ENCODE measurements around the gene GAGE12E.
"Not testable (repeated sequence)": the region's sequence is repeated elsewhere in the genome, so short reads cannot be mapped to it uniquely, and the experiment has no call there.

Gene GAGE12E

GRCh38 chrX:49590488-49590887 is 39.4 kb downstream of the GAGE12E start:
- H3K9me3 ChIP-seq (ENCODE audit: control insufficient read depth in 1 of 2, low read length in 2 of 2); H3K36me3 ChIP-seq (ENCODE audit: control insufficient read depth in 1 of 2, insufficient read depth in 2 of 2, low read length in 2 of 2); H3K4me1 ChIP-seq (ENCODE audit: control insufficient read depth in 1 of 2, insufficient read depth in 2 of 2, low read length in 2 of 2); H3K27ac ChIP-seq (ENCODE audit: low read depth, low read length); H3K4me3 ChIP-seq (ENCODE audit: low read depth in 1 of 2, low read length in 2 of 2); H3K9ac ChIP-seq (ENCODE audit: low read depth in 1 of 2, low read length in 2 of 2); H3K27me3 ChIP-seq (ENCODE audit: control insufficient read depth in 1 of 2, insufficient read depth in 2 of 2, low read length in 2 of 2): not testable (repeated sequence)

GRCh38 chrX:49598720-49599119 is 47.6 kb downstream of the GAGE12E start, which contains the start of gene GAGE1:
Gene GAGE1 (plus strand): TSS chrX:49599020. CDS start chrX:49600175, 1,155 bp downstream.
- not testable (repeated sequence) for H3K27me3 ChIP-seq (ENCODE audit: control insufficient read depth in 1 of 2, insufficient read depth in 2 of 2, low read length in 2 of 2); H3K4me1 ChIP-seq (ENCODE audit: control insufficient read depth in 1 of 2, insufficient read depth in 2 of 2, low read length in 2 of 2); H3K9me3 ChIP-seq (ENCODE audit: control insufficient read depth in 1 of 2, low read length in 2 of 2); H3K9ac ChIP-seq (ENCODE audit: low read depth in 1 of 2, low read length in 2 of 2); H3K27ac ChIP-seq (ENCODE audit: low read depth, low read length); H3K36me3 ChIP-seq (ENCODE audit: control insufficient read depth in 1 of 2, insufficient read depth in 2 of 2, low read length in 2 of 2); H3K4me3 ChIP-seq (ENCODE audit: low read depth in 1 of 2, low read length in 2 of 2)

Measured in duodenal mucosa (tissue), 2 donors.